NOMO-1 treated with dmso at 0.1 percent for 144 hours (cell line): ENCODE data around the gene LRIG3.

Experiments used
- DNase-seq: peaks from one replicate; lab custom pipeline; 2025; ENCODE audit not compliant: unreplicated experiment; lab: John Stamatoyannopoulos, UW

Gene LRIG3

DNA sequence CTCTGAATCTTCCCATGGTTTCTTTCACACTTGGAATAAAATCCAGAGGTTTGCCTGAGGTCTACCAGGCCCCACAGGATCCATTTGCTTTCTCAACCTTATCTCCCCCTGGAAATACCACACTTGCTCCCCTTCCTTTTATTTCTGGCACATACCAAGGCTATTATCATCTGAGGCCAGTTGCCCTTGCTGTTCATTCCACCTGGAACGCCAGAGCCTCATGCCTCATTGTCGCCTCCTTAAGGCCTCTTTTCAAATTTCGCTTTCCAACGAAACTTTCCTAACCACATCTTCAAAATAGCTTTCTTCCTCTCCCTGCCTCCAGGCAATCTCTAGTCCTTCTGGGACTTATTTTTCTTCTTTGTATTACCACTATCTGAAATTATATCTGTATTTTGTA, 11.2 kb upstream of the LRIG3 start:
- no peak for DNase-seq

DNA sequence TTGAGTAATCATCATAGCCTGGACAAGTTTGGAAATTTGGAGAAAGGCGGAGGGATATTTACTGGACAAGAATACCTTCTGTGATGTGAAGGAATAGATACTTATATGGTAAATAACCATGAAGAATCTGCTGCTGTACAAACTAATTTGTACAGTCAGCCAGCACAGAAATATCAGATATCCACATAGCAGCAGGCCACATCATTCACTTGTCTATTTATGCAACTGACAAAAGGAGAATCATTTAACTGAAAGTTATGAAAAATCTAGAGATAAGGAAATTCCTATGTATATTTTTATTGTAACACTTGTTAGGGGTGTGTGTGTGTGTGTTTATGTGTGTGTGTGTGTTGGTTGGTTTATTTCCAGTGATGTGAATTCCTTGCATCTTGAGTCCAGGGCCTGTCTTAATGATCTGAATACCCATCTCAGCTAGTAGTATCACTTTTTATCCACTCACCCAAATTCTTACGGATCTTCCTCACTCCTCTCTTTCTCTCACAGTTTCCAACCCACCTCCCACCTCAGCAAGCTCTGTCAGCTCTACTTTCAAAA, 10.5 kb upstream of the LRIG3 start:
- no peak for DNase-seq

DNA sequence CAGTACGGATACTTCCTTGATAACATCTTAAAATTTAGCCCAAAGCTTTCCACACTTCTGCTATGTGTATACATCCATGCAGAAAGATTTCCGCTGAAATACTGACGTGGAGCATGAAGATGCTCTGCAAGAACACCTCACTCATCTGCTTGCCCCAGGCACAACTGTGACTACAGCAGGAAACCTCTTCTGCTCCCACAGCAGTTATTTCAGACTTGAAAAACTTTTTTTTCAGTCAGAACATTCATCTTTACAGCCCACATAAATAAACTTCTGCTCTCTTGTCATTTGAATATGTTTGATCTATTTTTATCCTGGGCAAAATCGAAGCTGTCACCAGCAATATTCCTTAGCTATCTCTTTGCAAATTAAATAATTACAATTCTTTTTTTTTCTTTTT, 6.8 kb upstream of the LRIG3 start:
- no peak for DNase-seq

DNA sequence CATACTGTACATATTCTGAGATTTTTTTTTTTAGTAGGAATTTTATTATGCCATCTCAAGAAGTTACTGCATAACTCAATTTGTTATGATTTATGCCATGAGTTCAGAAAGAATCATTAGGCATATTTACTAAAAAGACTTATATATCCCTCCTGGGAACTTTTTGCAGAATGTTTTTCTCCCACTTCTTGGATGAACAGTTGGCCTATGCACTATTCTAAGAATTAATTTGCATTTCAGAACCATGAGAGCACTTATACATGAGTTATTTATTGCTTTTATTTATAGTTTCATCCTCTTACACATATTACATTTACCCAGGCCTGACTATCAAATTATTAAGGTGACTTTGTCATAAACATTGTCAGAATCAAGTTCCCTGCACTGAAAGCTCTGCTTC, 6.3 kb upstream of the LRIG3 start:
- no peak for DNase-seq

DNA sequence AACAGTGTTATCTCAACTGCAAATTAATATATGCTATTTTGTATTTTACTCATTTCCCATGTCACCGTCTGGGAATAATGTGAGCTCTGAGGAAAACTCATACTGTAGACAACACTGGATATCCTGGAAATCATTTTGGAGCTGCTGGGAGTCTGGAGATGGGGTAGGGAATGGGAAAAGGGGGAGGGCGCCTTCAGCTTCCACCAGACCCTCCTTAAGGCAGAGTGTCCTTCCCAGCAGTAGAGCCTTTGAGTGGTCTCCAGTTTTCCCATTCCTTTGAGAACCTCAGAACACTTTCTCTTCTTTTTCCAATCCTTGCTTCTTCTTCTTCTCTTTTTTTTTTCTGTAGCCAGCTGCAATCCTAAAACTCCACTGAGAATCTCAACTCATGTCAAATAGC, 5.4 kb upstream of the LRIG3 start:
- DNase-seq, result no peak

DNA sequence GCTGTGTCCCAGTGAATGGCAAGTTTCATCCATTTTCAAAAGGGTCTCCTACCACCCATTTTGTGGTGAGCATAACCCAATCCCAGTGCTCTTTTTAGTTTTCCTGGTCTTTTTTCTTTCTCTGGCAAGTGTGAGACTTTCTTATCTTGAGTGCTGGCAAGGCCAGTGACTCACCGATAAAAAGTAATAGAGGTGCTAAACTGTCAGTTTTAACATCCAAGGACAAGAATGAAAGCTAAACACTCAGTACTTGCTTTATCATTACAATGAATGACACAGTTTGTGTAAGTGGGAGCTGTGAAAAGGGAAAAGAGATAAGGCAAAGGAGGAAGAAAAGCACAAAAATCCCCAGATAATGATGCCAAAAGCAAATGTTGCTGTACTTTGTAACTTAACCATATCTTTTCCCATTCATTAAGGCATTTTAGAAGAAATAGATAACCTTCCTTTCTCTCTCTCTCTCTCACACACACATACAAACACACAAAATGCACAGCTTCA, 4.9 kb upstream of the LRIG3 start:
- no peak for DNase-seq

DNA sequence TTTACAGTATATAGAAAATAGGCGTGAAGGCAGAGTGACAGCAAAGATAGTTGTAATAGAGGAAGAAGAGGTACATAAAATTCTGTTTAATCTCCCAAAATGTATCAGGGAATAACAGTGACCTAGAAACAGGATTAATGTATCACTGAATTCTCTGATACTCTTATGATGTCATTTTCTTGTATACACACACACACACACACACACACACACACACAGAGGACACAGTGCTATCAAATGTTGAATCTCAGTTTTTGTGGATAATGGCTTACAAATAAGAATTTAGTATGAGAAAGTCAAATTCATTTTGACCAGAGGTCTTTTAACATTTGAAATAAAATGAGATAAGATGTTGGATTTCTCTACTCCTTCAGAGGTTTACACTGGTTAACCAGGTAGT, 4.3 kb upstream of the LRIG3 start:
- DNase-seq, result no peak

DNA sequence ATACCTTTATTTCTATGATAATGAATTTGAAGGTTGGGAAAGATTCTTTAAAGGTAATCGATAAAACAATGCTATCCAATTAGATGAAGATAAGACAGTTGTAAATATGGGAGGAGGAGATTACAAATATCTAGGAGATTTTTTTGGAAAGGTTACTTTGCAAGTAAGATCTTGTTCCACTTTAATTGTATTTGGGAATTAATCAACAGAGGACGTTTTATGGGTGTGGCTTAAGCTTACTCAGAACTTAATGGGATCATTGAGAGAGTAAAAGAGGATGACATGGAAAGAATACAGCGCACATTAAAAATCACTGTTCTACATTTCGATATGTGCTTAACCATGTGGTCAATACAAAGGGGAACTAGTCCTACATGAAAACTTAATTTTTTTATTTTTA, 3.5 kb upstream of the LRIG3 start:
- no peak for DNase-seq

DNA sequence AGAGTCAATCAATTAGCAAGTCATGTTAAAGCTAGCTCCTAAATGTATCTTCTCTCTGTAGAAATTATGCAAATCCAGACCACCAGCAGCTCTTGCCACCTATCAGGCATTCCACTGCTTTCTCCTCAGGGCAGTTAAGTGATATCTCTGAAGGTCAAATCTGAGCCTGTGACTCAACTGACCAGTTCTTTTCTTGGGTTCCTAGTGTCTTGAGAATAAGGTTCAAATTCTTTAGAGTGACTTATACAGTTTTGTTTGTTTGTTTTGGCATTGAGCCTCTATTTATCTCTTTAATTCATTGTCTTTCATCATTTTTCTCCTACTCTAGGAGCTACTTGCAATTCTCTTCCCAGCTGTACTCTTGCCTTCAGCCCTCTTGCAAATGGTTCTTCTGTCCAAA, 2.5 kb upstream of the LRIG3 start:
- DNase-seq, result no peak

DNA sequence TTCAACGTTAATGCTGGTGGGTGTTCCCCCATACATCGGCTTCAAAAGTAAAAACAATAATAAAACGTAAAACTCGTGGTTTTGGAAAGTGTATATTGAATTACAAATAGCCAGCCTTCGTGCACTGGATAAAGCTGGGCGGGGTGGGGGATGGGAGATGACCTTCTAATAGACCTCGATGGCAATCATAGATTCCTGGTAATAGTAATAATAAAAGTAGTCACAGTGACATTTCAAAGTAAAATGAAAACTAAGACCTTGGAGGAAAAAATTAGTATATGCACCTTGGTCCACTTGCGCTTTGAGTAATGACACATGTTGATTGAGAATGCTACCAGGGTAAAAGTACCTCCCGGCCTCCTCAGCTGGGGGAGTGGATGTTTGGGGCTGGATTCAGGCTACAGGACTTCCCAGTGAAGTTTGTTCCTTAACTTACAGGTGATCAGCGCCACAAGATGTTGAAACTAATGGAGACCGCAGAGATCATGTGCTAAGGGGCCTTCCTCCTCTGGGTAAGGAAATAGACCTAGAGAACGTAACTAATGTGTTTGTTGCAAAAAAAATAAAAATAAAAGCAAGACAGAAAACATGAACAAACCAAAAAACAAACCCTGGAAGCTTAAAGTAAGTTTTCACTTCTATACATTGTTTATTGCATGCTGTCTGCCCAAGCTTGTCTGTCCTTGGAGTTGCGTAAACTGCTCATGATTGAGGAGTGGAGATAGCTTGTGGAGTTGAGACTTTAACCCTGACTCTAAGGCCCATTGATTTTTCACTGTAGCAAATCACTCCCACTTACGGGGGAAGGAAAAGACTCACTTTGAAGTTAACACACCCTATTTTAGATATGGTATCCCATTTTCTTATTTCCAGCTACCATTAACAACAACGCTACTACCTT, 907 bp upstream of the LRIG3 start:
- no peak for DNase-seq

DNA sequence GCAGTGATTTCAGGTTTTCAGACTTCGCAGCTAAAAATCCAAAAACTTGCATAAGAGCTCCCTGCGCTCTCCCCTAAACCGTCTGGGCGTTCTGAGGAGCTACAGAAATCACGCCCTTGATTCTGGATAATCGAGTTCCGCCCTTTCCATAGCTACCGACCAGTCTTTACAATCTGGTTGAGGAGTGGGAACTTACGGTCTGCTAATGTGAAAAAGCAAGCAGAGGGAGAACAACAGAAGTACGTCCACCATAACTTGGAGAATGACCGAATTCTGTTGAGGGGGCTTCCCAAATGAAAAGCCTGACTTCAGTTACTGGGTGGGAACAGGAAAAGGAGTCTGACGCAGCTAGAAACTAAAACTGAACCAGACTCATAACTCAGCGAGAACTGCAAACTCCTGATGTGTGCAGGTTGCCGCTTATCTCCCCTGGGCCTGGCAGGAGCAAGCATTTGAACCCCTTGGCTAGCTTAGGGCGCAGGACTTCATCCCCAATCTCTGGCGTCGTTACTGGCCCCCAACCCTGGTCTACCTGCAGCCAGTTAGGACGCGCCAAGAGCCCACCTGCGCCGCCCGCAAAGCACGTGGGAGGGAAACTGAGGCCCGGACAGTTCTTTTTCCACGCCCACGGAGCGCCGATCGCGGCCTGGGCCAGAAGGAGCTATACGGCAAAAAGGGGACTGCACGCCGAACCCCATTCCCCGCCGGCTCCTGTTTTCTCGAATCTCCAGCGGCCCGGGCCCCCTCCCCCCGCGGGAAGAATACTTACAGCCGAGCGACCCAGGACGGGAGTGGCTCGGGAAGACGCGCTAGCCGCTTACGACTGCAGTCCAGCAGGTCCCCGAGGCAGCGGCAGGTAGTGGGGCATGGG, 838 bp downstream of the LRIG3 start:
- no peak for DNase-seq

DNA sequence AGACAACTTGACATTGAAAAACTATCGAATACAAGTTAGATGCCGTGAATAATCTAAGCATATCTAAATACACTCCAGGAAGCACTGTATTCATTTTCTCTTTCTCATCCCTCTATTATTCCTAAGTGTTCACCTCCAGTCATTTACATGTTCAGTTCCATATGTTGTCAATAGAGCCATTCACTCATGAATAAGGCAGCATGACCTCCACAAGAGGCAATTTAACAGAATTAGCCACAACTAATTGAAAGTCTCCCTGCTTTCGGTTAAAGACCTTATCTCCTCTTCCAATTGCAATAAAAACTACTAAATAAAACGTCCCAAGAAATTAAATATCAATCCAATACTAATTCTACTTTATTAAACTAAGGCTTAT, 1.8 kb downstream of the LRIG3 start:
- DNase-seq, result no peak

DNA sequence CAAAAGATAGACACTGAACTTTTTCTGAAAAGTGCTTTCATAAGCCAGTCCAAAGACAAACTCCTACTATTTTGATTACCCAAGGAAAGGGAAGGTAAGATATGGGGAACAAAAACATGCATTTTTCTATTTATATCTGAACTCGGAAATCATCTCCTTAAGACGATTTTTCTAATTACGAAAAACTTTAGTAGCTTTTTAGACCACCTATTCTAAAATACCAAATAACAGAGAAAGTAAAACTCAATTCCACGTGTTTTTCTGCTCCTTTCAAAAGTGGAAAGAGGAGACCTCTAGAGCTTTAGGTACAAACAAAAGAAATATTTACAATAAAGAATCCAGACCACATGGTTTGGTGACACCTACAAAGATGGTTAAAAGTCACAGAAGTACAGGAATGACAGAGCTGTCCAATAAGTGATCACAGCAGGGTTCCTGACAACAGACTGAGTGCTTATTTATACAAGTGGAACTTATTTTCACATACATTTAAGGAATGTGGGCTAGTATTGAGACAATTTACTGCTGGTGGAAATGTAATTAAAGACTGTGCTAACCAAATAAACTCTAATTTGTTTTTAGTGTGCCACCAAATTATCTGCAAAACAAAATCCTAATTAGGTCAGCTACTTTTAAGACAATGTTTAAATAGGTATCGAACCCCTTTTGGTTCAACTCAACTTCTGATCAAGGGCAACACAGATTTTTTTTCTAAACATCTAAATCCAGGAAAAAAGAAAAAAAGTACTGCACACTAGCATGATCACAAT, 2.4 kb downstream of the LRIG3 start:
- DNase-seq, result no peak

DNA sequence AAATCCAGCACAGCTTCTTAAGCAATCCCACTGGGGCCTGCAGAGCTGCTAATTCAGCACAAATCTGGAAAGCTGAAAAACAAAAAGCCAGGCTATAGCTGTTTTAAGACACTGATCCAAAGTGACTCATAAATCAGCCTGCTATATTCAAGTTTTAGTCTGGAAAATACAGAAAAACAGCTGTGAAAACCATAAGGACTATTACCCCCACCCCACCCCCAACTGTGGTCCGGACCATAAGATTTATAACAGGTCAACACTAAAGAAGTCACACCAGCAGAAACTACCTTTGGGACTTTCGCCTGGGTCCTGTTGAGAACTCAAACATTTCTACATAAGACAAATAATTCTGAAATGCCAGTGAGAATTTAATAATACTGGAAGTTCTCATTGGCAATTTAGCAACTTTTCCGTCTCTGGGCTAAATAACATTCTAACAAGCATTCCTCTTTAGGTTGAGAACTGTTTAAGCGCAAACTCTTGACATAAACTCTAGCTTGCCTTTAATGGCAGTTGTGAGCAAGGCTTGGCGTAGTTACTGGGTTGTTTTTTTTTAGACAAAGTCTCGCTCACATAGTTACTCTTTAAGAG, 3.3 kb downstream of the LRIG3 start:
- no peak for DNase-seq

DNA sequence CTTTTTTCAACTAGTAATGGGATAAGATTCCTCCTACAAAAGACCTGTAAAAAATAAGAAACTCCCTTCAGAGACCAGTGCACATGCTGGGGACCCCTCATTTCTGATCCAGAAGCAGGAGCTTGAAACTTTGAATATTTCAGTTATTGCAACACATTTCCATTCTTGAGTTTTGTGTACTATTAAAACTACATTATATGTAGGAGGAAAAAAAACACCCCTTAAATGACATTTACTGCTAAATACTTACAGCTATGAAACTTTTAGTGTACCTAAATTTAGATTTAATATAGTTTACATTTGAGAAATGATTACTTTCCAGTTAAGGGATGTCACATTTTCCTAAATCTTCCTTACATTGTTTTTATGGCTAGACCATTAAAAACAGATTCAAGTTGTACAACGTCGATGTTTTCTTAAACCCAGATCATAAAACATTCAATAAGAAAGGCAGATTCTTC, 4.1 kb downstream of the LRIG3 start:
- no peak for DNase-seq

DNA sequence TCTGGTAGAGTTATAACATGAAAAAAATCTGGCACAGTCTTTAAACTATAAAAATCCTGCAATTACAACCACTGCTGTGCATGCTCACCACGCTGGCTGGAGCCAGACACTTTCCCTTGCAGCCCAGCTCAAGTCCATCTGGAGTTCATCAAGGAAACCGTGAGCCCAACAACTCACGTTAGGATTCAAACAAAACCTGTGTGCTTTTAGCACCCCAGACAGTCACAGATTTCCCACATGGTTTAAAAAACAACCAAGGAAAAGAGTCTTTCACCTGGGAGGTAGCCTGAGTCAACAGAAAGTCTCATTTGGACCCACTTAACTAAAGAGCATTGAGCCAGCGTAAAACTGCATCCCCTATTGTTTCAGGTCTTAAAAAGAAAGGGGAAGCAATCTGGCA, 4.7 kb downstream of the LRIG3 start:
- DNase-seq, result no peak

DNA sequence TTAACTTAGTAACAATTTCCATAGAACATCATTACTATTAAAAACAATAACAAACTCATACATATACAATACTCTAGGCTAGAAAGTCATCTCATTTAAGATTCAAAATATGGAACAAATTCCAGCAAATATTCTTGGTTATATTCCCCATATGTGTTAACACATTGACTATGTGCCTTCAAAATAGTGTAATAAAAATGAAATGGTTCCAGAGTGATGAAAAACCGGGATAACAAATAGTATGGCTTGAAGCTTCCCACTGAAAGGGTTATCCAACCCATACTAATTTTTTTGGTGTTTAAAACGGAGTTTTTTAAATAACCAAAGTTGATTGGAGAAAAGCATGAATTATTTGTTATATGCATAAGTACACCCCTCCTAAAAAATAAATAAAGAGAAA, 5.3 kb downstream of the LRIG3 start:
- DNase-seq, result no peak

DNA sequence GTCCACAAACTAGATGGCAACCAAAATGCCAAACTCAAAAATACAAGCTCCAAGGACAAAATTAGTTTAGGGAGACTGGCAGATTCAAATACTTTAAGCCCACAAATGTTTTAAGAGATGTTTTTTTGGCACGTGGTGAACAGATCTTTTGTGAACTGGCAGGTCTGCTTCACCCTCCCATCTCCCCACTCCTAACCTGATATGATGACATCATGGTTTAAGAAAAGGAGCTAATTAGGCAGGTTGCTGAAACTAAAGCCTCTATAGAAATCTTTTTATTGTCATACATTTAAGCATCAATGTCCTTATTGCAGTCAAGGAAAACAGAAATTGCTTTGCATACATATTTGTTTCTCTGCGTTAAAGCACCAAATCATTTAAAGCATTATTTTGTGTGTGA, 5.8 kb downstream of the LRIG3 start:
- no peak for DNase-seq

DNA sequence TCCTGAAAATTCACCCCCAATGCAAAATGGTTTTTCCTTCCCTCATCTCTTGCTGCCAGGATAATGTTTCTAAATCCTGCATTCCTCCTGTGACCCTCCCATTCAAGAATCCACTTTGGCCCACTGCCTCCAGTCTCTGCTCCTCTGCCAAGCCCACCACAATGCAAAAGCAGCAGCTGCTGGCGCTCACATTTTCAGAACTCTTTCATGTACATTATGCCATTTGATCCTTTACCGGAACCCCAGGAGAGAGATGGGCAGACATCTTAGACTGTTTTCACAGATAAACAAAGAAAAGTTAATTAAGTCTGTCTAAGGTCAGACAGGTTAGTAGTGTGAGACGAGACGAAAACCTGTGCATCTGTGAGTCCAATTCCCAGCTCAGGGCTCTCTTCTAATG, 12.9 kb downstream of the LRIG3 start:
- DNase-seq, result no peak

DNA sequence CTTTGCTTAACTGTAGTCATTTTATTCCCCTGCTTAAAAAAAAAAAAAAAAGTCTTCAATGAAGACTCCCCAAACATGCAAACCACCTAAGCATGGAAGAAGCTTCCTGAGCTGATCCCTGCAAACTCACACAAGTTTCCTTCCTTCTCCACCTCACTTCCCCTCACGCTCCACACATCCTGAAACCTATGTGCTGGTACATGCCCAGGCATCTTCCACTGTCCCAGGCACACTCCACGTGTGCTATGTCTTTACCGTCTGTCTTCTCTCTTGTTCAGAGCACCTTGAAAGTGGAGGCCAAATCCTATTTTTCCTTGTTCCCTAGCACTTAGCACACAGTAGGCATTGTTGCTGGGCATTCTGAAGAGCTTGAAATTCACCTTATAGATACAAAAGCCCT, 13.4 kb downstream of the LRIG3 start:
- no peak for DNase-seq

DNA sequence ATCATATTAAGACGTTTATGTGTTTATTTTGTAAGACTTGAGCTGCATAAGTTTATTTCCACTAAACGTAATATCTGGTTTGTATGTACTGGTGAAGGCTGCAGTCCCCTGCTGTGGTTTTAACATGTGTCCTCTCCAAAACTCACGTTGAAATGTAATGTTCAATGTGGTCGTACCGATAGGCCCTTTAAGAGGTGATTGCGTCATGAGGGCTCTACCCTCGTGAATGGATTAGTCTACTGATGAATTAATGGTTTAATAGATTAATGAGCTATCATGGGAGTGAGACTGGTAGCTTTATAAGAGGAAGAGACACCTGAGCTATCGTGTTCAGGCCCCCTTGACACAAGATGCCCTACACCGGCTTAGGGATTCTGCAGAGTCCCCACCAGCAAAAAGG, 14.9 kb downstream of the LRIG3 start:
- DNase-seq, result no peak
